Tibial nerve (tissue), 4 donors: ENCODE data around the gene FGFBP3.

Experiments used
- EP300 ChIP-seq, 2 donors: sonication (generic); formaldehyde crosslinking; IDR thresholded peaks; one replicate each; pipeline ENCODE4 v1.6.1; 2017; ENCODE audit warnings: antibody characterized with exemption in 2 of 2, mild to moderate bottlenecking in 1 of 2
- POLR2A ChIP-seq, 2 donors: fragments of 450-650 bp; IDR thresholded peaks; one replicate each; pipeline ENCODE4 v1.6.1; 2017; ENCODE audit warnings: antibody characterized with exemption in 2 of 2, mild to moderate bottlenecking in 2 of 2, moderate library complexity in 2 of 2
- TF ChIP-seq, protein P1 (sequence below), 5 experiments: fragments of 200-600 bp in 3 of 5; fragments of 450-650 bp in 2 of 5; sonication (generic) in 3 of 5; IDR thresholded peaks; one replicate each; pipeline ENCODE4 v1.5.1; 2016 to 2019; ENCODE audit warnings: antibody characterized with exemption in 5 of 5, mild to moderate bottlenecking in 3 of 5, moderate library complexity in 2 of 5

DNA sequence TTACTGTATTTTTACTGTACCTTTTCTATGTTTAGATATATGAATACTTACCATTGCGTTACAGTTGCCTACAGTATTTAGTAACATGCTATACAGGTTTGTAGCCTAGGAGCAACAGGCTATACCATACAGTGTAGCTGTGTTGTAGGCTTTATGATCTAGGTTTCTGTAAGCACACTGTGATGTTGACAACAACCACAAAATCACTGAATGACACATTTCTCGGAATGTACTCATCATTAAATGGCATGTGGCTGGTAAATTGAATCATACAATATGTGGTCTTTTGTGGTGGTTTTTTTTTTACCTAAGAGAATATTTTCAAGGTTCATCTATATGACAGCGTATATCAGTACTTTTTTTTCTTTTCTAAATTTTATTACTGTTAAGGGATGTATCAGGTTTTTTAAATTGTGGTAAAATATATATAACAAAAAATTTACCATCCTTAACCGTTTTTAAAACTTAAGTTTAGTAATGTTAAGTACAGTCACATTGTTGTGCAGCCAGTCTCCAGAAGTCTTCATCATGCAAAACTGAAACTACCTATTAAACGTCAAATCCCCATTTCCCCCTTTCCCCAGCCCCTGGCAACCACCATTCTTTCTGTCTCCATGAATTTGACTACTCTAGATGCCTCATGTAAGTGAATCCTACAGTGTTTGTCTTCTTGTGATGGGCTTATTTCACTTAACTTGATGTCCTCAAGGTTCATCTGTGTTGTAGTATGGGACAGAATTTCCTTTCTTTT lies 35.8 kb upstream of the FGFBP3 start:
- TF ChIP-seq, protein P1, sequence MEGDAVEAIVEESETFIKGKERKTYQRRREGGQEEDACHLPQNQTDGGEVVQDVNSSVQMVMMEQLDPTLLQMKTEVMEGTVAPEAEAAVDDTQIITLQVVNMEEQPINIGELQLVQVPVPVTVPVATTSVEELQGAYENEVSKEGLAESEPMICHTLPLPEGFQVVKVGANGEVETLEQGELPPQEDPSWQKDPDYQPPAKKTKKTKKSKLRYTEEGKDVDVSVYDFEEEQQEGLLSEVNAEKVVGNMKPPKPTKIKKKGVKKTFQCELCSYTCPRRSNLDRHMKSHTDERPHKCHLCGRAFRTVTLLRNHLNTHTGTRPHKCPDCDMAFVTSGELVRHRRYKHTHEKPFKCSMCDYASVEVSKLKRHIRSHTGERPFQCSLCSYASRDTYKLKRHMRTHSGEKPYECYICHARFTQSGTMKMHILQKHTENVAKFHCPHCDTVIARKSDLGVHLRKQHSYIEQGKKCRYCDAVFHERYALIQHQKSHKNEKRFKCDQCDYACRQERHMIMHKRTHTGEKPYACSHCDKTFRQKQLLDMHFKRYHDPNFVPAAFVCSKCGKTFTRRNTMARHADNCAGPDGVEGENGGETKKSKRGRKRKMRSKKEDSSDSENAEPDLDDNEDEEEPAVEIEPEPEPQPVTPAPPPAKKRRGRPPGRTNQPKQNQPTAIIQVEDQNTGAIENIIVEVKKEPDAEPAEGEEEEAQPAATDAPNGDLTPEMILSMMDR (IDR thresholded peaks at IDR 0.05) = no peak
- TF ChIP-seq POLR2A (IDR thresholded peaks at IDR 0.05) (no peak), EP300 (IDR thresholded peaks at IDR 0.05) (no peak)
